ENCODE measurements around the gene TBL1XR1.

GRCh38 chr3:177196456-177197040 is 734 bp downstream of the TBL1XR1 start:
- TF ChIP-seq, protein P1, sequence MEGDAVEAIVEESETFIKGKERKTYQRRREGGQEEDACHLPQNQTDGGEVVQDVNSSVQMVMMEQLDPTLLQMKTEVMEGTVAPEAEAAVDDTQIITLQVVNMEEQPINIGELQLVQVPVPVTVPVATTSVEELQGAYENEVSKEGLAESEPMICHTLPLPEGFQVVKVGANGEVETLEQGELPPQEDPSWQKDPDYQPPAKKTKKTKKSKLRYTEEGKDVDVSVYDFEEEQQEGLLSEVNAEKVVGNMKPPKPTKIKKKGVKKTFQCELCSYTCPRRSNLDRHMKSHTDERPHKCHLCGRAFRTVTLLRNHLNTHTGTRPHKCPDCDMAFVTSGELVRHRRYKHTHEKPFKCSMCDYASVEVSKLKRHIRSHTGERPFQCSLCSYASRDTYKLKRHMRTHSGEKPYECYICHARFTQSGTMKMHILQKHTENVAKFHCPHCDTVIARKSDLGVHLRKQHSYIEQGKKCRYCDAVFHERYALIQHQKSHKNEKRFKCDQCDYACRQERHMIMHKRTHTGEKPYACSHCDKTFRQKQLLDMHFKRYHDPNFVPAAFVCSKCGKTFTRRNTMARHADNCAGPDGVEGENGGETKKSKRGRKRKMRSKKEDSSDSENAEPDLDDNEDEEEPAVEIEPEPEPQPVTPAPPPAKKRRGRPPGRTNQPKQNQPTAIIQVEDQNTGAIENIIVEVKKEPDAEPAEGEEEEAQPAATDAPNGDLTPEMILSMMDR (conservative IDR thresholded peaks at IDR 0.05; ENCODE audit: low read depth, low read length) = no peak
- TF ChIP-seq EZH2 (IDR thresholded peaks at IDR 0.05; ENCODE audit: borderline replicate concordance, low read depth, low read length, poor library complexity, severe bottlenecking) = no peak
